PC-9 (cell line): ENCODE measurements around the gene OOSP4A. TPM values are rescaled to one million over a fixed set of nuclear protein-coding genes. Genes with fewer than 3 reads are reported as not detected.

ENCODE experiments used
- BruUV-seq: library from RNA; stranded (reverse); fragments of 400-500 nt; replicated peaks from 2 replicates; lab custom pipeline; 2021; lab: Mats Ljungman, UMichigan
- CTCF ChIA-PET: fragments of 300-600 bp; sonication (Branson Sonifier 250); formaldehyde crosslinking; loops from one replicate; lab custom pipeline; 2022; ENCODE audit warnings: antibody characterized with exemption; lab: Charles Lee
- POLR2A ChIA-PET: fragments of 300-600 bp; sonication (Branson Sonifier 250); formaldehyde crosslinking; loops from one replicate; lab custom pipeline; 2022; ENCODE audit warnings: antibody characterized with exemption; ENCODE audit not compliant: unreplicated experiment; lab: Charles Lee
- DNase-seq, 2 experiments: peaks; one replicate each; pipeline versions ENCODE4 v3.0.0 to v3.0.0-alpha.2; 2015 to 2022; ENCODE audit warnings: mixed read lengths in 1 of 2
- H2AFZ ChIP-seq: fragments of 200-600 bp; sonication (generic); 2 replicates; pipeline ENCODE4 v1.8.1; 2017; ENCODE audit warnings: antibody characterized with exemption
- H3F3A ChIP-seq: fragments of 200-600 bp; sonication (generic); 2 replicates; pipeline ENCODE4 v1.8.1; 2017; ENCODE audit warnings: antibody characterized with exemption, mild to moderate bottlenecking, low read depth; ENCODE audit not compliant: insufficient read depth
- H3K27ac ChIP-seq: fragments of 200-600 bp; sonication (generic); 2 replicates; pipeline ENCODE4 v1.6.1; 2016; ENCODE audit warnings: mixed run types
- H3K27me3 ChIP-seq: fragments of 200-600 bp; sonication (generic); 2 replicates; pipeline ENCODE4 v1.6.1; 2016; ENCODE audit warnings: low read depth, mixed run types; ENCODE audit not compliant: insufficient read depth
- H3K36me3 ChIP-seq: fragments of 200-600 bp; sonication (generic); 2 replicates; pipeline ENCODE4 v1.6.1; 2016; ENCODE audit warnings: low read depth, mixed run types
- H3K4me1 ChIP-seq: fragments of 200-600 bp; sonication (generic); replicated peaks from 2 replicates; pipeline ENCODE4 v1.6.1; 2016; ENCODE audit warnings: mixed run types; ENCODE audit not compliant: insufficient read depth
- H3K4me2 ChIP-seq: fragments of 200-600 bp; sonication (generic); 2 replicates; pipeline ENCODE4 v1.6.1; 2017; ENCODE audit warnings: mixed run types
- H3K4me3 ChIP-seq: fragments of 200-600 bp; sonication (generic); 2 replicates; pipeline ENCODE4 v1.6.1; 2016; ENCODE audit warnings: mixed run types
- H3K79me2 ChIP-seq: fragments of 200-600 bp; sonication (generic); 2 replicates; pipeline ENCODE4 v1.6.1; 2017; ENCODE audit warnings: low read depth, mixed run types
- H3K9me2 ChIP-seq: fragments of 200-600 bp; sonication (generic); 2 replicates; pipeline ENCODE4 v1.8.1; 2017; ENCODE audit warnings: mild to moderate bottlenecking; ENCODE audit not compliant: insufficient read depth
- H3K9me3 ChIP-seq: fragments of 200-600 bp; sonication (generic); 2 replicates; pipeline ENCODE4 v1.8.1; 2016; ENCODE audit warnings: low read depth; ENCODE audit not compliant: insufficient read depth
- H4K20me1 ChIP-seq: fragments of 200-600 bp; sonication (generic); 2 replicates; pipeline ENCODE4 v1.8.1; 2017; ENCODE audit not compliant: insufficient read depth
- EZH2 ChIP-seq: fragments of 200-600 bp; sonication (generic); IDR thresholded peaks from 2 replicates; pipeline ENCODE4 v1.8.0; 2017; ENCODE audit warnings: antibody characterized with exemption, low read depth
- intact Hi-C: fragments of 100-400 bp; cut with micrococcal nuclease; formaldehyde crosslinking; loops from one replicate; pipeline ENCODE4 v1.10.0; 2022; ENCODE audit not compliant: unreplicated experiment
- total RNA-seq: library from RNA; stranded (reverse); gene quantifications from 2 replicates; pipeline ENCODE4 v1.2.3, GENCODE V29; 2021
- TF ChIP-seq, protein P1 (sequence below): fragments of 200-600 bp; sonication (generic); conservative IDR thresholded peaks from 2 replicates; pipeline ENCODE4 v1.6.1; 2017; ENCODE audit warnings: mixed run types, antibody characterized with exemption, mild to moderate bottlenecking, moderate library complexity

Gene OOSP4A
- total RNA-seq, 1 experiment from 2014 or later = not detected

DNA sequence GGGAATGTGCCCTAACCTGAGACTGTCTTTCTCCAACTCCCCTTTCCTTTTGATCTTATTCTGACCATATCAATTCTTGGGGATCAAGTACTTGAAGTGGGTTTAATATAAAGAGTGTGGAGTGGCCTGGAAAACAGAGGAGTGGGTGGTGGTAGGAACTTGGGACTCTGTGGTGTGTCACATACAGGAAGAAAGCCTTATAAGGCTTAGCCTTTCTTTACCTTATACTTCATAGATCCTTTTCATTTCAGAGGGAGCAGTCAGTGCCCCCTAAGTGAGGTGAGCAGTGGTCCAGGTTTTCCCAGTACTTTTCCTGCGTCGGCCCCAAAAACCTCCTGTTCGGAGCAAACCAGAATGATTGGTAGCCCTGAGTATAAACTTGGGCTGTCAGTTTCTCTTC is 25.1 kb upstream of the OOSP4A start:
- H2AFZ ChIP-seq = no peak overlapping the region
- H3K4me3 ChIP-seq = no peak overlapping the region
- H3K9me3 ChIP-seq = no peaks in the 10 kb centered on the region
- H3K36me3 ChIP-seq = no peaks in the 10 kb centered on the region
- no peaks in the 10 kb centered on the region for H3K9me2 ChIP-seq
- ChIA-PET CTCF (no interaction called here), POLR2A (no interaction called here)
- no peaks in the 10 kb centered on the region for H3F3A ChIP-seq
- TF ChIP-seq, protein P1, sequence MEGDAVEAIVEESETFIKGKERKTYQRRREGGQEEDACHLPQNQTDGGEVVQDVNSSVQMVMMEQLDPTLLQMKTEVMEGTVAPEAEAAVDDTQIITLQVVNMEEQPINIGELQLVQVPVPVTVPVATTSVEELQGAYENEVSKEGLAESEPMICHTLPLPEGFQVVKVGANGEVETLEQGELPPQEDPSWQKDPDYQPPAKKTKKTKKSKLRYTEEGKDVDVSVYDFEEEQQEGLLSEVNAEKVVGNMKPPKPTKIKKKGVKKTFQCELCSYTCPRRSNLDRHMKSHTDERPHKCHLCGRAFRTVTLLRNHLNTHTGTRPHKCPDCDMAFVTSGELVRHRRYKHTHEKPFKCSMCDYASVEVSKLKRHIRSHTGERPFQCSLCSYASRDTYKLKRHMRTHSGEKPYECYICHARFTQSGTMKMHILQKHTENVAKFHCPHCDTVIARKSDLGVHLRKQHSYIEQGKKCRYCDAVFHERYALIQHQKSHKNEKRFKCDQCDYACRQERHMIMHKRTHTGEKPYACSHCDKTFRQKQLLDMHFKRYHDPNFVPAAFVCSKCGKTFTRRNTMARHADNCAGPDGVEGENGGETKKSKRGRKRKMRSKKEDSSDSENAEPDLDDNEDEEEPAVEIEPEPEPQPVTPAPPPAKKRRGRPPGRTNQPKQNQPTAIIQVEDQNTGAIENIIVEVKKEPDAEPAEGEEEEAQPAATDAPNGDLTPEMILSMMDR = no peak
- TF ChIP-seq EZH2 = no peak
- no peaks in the 10 kb centered on the region for H4K20me1 ChIP-seq
- peaks cover 62% of the 10 kb centered on the region for H3K27me3 ChIP-seq
- H3K4me2 ChIP-seq = no peak overlapping the region
- no peak for DNase-seq
- no peaks in the 10 kb centered on the region for H3K4me1 ChIP-seq
- H3K79me2 ChIP-seq = no peaks in the 10 kb centered on the region
- BruUV-seq = no TSS peak
- intact Hi-C loops = no loop called here
- H3K27ac ChIP-seq = no peak overlapping the region

DNA sequence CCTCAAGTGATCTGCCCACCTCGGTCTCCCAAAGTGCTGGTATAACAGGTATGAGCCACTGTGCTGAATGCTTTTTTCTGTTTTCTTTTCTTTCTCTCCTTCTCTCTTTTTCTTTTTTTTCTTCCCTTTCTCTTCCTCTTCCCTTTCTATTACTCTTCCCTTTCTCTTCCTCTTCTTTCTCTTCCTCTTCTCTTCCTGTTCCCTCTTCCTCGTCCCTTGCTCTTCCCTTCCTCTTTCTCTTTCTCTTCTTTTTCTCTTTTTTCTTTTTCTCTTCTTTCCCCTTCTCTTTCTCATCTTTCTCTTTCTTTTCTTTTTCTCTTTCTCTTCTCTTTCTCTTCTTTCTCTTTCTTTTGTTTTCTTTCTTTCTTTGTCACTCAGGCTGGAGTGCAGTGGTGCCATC is 24.4 kb upstream of the OOSP4A start:
- Histone ChIP-seq H3K9me2 (no peaks in the 10 kb centered on the region), H3K4me1 (no peaks in the 10 kb centered on the region), H3K4me2 (no peak overlapping the region), H3K36me3 (no peaks in the 10 kb centered on the region), H3K79me2 (no peaks in the 10 kb centered on the region), H3K27ac (no peak overlapping the region), H3K4me3 (no peak overlapping the region), H3F3A (no peaks in the 10 kb centered on the region), H2AFZ (no peak overlapping the region), H3K27me3 (peaks cover 57% of the 10 kb centered on the region; the same call in 1 of the 2 replicates), H4K20me1 (no peaks in the 10 kb centered on the region), H3K9me3 (no peaks in the 10 kb centered on the region)
- no peak for DNase-seq
- ChIA-PET POLR2A (no interaction called here), CTCF (no interaction called here)
- BruUV-seq = no TSS peak
- intact Hi-C loops = no loop called here
- TF ChIP-seq, protein P1 = no peak
- no peak for TF ChIP-seq EZH2

DNA sequence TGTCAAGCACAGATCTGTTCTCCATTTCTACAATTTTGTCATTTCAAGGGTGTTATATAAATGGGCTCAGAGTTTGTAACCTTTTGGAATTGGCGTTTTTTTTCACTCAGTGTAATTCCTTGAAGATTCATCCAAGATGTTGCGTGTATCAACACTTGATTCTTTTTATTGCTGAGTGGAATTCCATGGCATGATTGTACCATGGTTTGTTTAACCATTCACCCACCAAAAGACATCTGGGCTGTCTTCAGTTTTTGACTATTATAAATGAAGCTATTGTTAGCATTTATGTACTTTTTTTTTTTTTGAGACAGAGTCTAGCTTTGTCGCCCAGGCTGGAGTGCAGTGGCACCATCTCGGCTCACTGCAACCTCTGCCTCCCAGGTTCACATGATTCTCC is 22.7 kb upstream of the OOSP4A start:
- no peaks in the 10 kb centered on the region for H4K20me1 ChIP-seq
- DNase-seq = no peak
- TF ChIP-seq, protein P1 = no peak
- no peak for TF ChIP-seq EZH2
- H3K9me2 ChIP-seq = no peaks in the 10 kb centered on the region
- H3K4me2 ChIP-seq = no peak overlapping the region
- ChIA-PET POLR2A (no interaction called here), CTCF (no interaction called here)
- H3K36me3 ChIP-seq = no peaks in the 10 kb centered on the region
- intact Hi-C loops = no loop called here
- BruUV-seq = no TSS peak
- peaks cover 52% of the 10 kb centered on the region; the same call in 1 of the 2 replicates for H3K27me3 ChIP-seq
- H3K9me3 ChIP-seq = no peaks in the 10 kb centered on the region
- H3K4me1 ChIP-seq = no peaks in the 10 kb centered on the region
- no peak overlapping the region for H2AFZ ChIP-seq
- no peaks in the 10 kb centered on the region for H3K79me2 ChIP-seq
- H3F3A ChIP-seq = no peaks in the 10 kb centered on the region
- H3K27ac ChIP-seq = no peak overlapping the region
- H3K4me3 ChIP-seq = no peak overlapping the region
